ENCODE results near the gene DPYSL4.

Gene DPYSL4

GRCh38 chr10:132199854-132200311 is 13.1 kb downstream of the DPYSL4 start:
- no peak for TF ChIP-seq CTCF (IDR thresholded peaks at IDR 0.05; ENCODE audit: low read depth, low read length)
- H3K4me3 ChIP-seq (ENCODE audit: low read depth, low read length) = no peak overlapping the region

- TF ChIP-seq CTCF (IDR thresholded peaks at IDR 0.05; ENCODE audit: low read depth, low read length) = no peak
- no peak overlapping the region for H3K4me3 ChIP-seq (ENCODE audit: low read depth, low read length)
Observed at GRCh38 chr10:132200344-132201110, 13.8 kb downstream of the DPYSL4 start.

- no peak for TF ChIP-seq CTCF (IDR thresholded peaks at IDR 0.05; ENCODE audit: low read depth, low read length)
- no peak overlapping the region for H3K4me3 ChIP-seq (ENCODE audit: low read depth, low read length)
Observed at GRCh38 chr10:132201111-132201969, 14.6 kb downstream of the DPYSL4 start.

GRCh38 chr10:132202070-132202970 is 15.6 kb downstream of the DPYSL4 start:
- no peak overlapping the region for H3K4me3 ChIP-seq (ENCODE audit: low read depth, low read length)
- no peak for TF ChIP-seq CTCF (IDR thresholded peaks at IDR 0.05; ENCODE audit: low read depth, low read length)

- H3K4me3 ChIP-seq (ENCODE audit: low read depth, low read length) = no peak overlapping the region
- TF ChIP-seq CTCF (IDR thresholded peaks at IDR 0.05; ENCODE audit: low read depth, low read length) = no peak
Observed at GRCh38 chr10:132203256-132204077, 16.7 kb downstream of the DPYSL4 start.

- no peak for TF ChIP-seq CTCF (IDR thresholded peaks at IDR 0.05; ENCODE audit: low read depth, low read length)
- H3K4me3 ChIP-seq (ENCODE audit: low read depth, low read length) = no peak overlapping the region
Observed at GRCh38 chr10:132204078-132204780, 17.5 kb downstream of the DPYSL4 start.

All from WI38 (cell line).